Measurements from ENCODE around the gene LYPD6.
"Not testable (repeated sequence)": the region's sequence is repeated elsewhere in the genome, so short reads cannot be mapped to it uniquely, and the experiment has no call there.

The LYPD6 gene

GRCh38 chr2:149330127-149331022 lies at the start of gene LYPD6:
Gene LYPD6, plus strand, starts transcription at chr2:149330587. Its CDS starts 107,122 bp downstream, at chr2:149437709.
- DNase-seq (ENCODE audit: low read depth): peak; percentile 69

GRCh38 chr2:149281441-149281840 lies 48.9 kb upstream of the LYPD6 start:
- no peak for DNase-seq (ENCODE audit: low read depth)

GRCh38 chr2:149290662-149291061 lies 39.7 kb upstream of the LYPD6 start:
- no peak for DNase-seq (ENCODE audit: low read depth)

GRCh38 chr2:149291881-149292280 lies 38.5 kb upstream of the LYPD6 start:
- DNase-seq (ENCODE audit: low read depth): no peak

- DNase-seq (ENCODE audit: low read depth): no peak
Measured at GRCh38 chr2:149296031-149296430, 34.4 kb upstream of the LYPD6 start.

GRCh38 chr2:149307014-149307413 lies 23.4 kb upstream of the LYPD6 start:
- peak; percentile 38 for DNase-seq (ENCODE audit: low read depth)

GRCh38 chr2:149310349-149310748 lies 20.0 kb upstream of the LYPD6 start:
- no peak for DNase-seq (ENCODE audit: low read depth)

GRCh38 chr2:149312039-149312438 lies 18.3 kb upstream of the LYPD6 start:
- DNase-seq (ENCODE audit: low read depth): no peak

GRCh38 chr2:149313512-149313972 lies 16.8 kb upstream of the LYPD6 start:
- DNase-seq (ENCODE audit: low read depth): peak; percentile 31

- no peak for DNase-seq (ENCODE audit: low read depth)
Measured at GRCh38 chr2:149314687-149315086, 15.7 kb upstream of the LYPD6 start.

GRCh38 chr2:149315461-149315860 lies 14.9 kb upstream of the LYPD6 start:
- DNase-seq (ENCODE audit: low read depth): no peak

GRCh38 chr2:149318566-149318965 lies 11.8 kb upstream of the LYPD6 start:
- not testable (repeated sequence) for DNase-seq (ENCODE audit: low read depth)

GRCh38 chr2:149320362-149320761 lies 10.0 kb upstream of the LYPD6 start:
- no peak for DNase-seq (ENCODE audit: low read depth)

- DNase-seq (ENCODE audit: low read depth): no peak
Measured at GRCh38 chr2:149329068-149329467, 1.3 kb upstream of the LYPD6 start.

GRCh38 chr2:149329489-149330126 lies 779 bp upstream of the LYPD6 start:
- peak; percentile 62 for DNase-seq (ENCODE audit: low read depth)

- DNase-seq (ENCODE audit: low read depth): no peak
Measured at GRCh38 chr2:149331023-149331400, 625 bp downstream of the LYPD6 start.

GRCh38 chr2:149332364-149332763 lies 2.0 kb downstream of the LYPD6 start:
- no peak for DNase-seq (ENCODE audit: low read depth)

GRCh38 chr2:149333636-149334035 lies 3.2 kb downstream of the LYPD6 start:
- DNase-seq (ENCODE audit: low read depth): no peak

GRCh38 chr2:149334156-149334555 lies 3.8 kb downstream of the LYPD6 start:
- DNase-seq (ENCODE audit: low read depth): peak; percentile 20

GRCh38 chr2:149339324-149339723 lies 8.9 kb downstream of the LYPD6 start:
- DNase-seq (ENCODE audit: low read depth): no peak

GRCh38 chr2:149342509-149342908 lies 12.1 kb downstream of the LYPD6 start:
- DNase-seq (ENCODE audit: low read depth): no peak

- DNase-seq (ENCODE audit: low read depth): no peak
Measured at GRCh38 chr2:149344105-149344504, 13.7 kb downstream of the LYPD6 start.

- no peak for DNase-seq (ENCODE audit: low read depth)
Measured at GRCh38 chr2:149346272-149346671, 15.9 kb downstream of the LYPD6 start.
